Esophagus squamous epithelium (tissue), 5 donors: Measurements from ENCODE around the gene FBXO46. TPM values are rescaled to one million over a fixed set of nuclear protein-coding genes. Genes with fewer than 3 reads are reported as not detected.
A peak's percentile ranks its signal among the peaks of the same experiment; 100 is the strongest.

Source experiments
- DNase-seq: peaks from one replicate; lab custom pipeline; 2025; lab: John Stamatoyannopoulos, UW
- H3K27ac ChIP-seq, 4 donors: fragments of 200-600 bp; sonication (generic); one replicate each; pipeline ENCODE4 v1.5.1; 2016 to 2019; ENCODE audit warnings: mild to moderate bottlenecking in 1 of 4
- H3K27me3 ChIP-seq, 4 donors: fragments of 200-600 bp; sonication (generic); 1 replicate in 3 of 4; 2 replicates in 1 of 4; pipeline versions ENCODE4 v1.5.1 to v1.6.0; 2017 to 2021; ENCODE audit warnings: antibody characterized with exemption in 1 of 4
- H3K36me3 ChIP-seq, 3 donors: fragments of 200-600 bp; sonication (generic); one replicate each; pipeline ENCODE4 v1.5.1; 2016 to 2019
- H3K4me1 ChIP-seq, 3 donors: fragments of 200-600 bp; sonication (generic); one replicate each; pipeline ENCODE4 v1.5.1; 2017 to 2019
- H3K4me3 ChIP-seq, 4 donors: fragments of 200-600 bp; sonication (generic); 1 replicate in 3 of 4; 2 replicates in 1 of 4; pipeline ENCODE4 v1.5.1; 2016 to 2019; ENCODE audit warnings: mild to moderate bottlenecking in 2 of 4, moderate library complexity in 1 of 4
- H3K9me3 ChIP-seq, 3 donors: fragments of 200-600 bp; sonication (generic); one replicate each; pipeline ENCODE4 v1.5.1; 2016 to 2019
- CTCF ChIP-seq, 6 experiments: fragments of 450-650 bp in 4 of 6; fragments of 200-600 bp in 2 of 6; sonication (generic) in 2 of 6; IDR thresholded peaks; one replicate each; pipeline ENCODE4 v1.5.1; 2016 to 2019; ENCODE audit warnings: antibody characterized with exemption in 6 of 6, mild to moderate bottlenecking in 4 of 6, moderate library complexity in 4 of 6
- POLR2A ChIP-seq, 4 donors: fragments of 450-650 bp; IDR thresholded peaks; one replicate each; pipeline ENCODE4 v1.6.1; 2017; ENCODE audit warnings: antibody characterized with exemption in 4 of 4, mild to moderate bottlenecking in 4 of 4, moderate library complexity in 3 of 4
- WGBS, 2 donors: methylation state at CpG; one replicate each; pipeline ENCODE4 v1.1.5; 2018; 5-methylcytosine and 5-hydroxymethylcytosine counted together
- intact Hi-C: fragments of 100-400 bp; cut with DNase I; formaldehyde crosslinking; loops from one replicate; pipeline ENCODE4 v1.15.0; 2022
- total RNA-seq, 4 donors: library from RNA; depleted of rRNA; stranded (reverse); fragments of >200 nt; gene quantifications; one replicate each; pipeline ENCODE4 v1.1.0, GENCODE V29; 2016
- donor health status: DM: yes; HTN: yes; CAD: no.

The FBXO46 gene
- total RNA-seq, 4 donors from 2014 or later = 16.0 to 37.2 (median 25.9) TPM

- intact Hi-C loops = no loop called here
- DNase-seq = no peak
These were observed 40.7 kb upstream of the FBXO46 start for GRCh38 chr19:45771311-45771933.

GRCh38 chr19:45770192-45771101 is 39.8 kb upstream of the FBXO46 start:
- intact Hi-C loops = no loop called here
- 15 to 37% methylated on average over 2 to 9 of the region's 79 CpGs for WGBS, 2 donors
- Histone ChIP-seq H3K4me1 (peaks cover 25 to 48% (median 27%) of the 10 kb centered on the region in 3 donors), H3K27ac (peak overlapping the region; percentile 84 to 98 (median 96)), H3K27me3 (peaks cover 0 to 8% (median 0%) of the 10 kb centered on the region in 4 donors), H3K36me3 (peaks cover 0 to 35% (median 5%) of the 10 kb centered on the region in 3 donors), H3K4me3 (peak overlapping the region; percentile 73 to 79 (median 77)), H3K9me3 (no peaks in the 10 kb centered on the region)
- TF ChIP-seq CTCF (IDR thresholded peaks at IDR 0.05) (peak; percentile 93 to 98 (median 97)), POLR2A (IDR thresholded peaks at IDR 0.05) (peak in 2 of 4 donors; percentile 41 to 46)
- peak; percentile 79 for DNase-seq

More at GRCh38 chr19:45771311-45771933, 40.7 kb upstream of the FBXO46 start:
- Histone ChIP-seq H3K27me3 (peaks cover 0 to 7% (median 0%) of the 10 kb centered on the region in 4 donors), H3K4me3 (peak overlapping the region in 2 of 4 donors; percentile 76 to 79), H3K9me3 (no peaks in the 10 kb centered on the region), H3K27ac (peak overlapping the region; percentile 84 to 98 (median 96)), H3K4me1 (peaks cover 17 to 38% (median 17%) of the 10 kb centered on the region in 3 donors), H3K36me3 (peaks cover 0 to 31% (median 5%) of the 10 kb centered on the region in 3 donors)
- TF ChIP-seq POLR2A (IDR thresholded peaks at IDR 0.05) = no peak
- 68 to 70% methylated on average over 15 to 21 of the region's 46 CpGs for WGBS, 2 donors

GRCh38 chr19:45769821-45770191 is 39.1 kb upstream of the FBXO46 start:
- Histone ChIP-seq H3K27ac (peak overlapping the region; percentile 84 to 98 (median 96)), H3K27me3 (peaks cover 0 to 8% (median 0%) of the 10 kb centered on the region in 4 donors), H3K9me3 (no peaks in the 10 kb centered on the region), H3K4me3 (peak overlapping the region; percentile 73 to 79 (median 77)), H3K36me3 (peaks cover 0 to 38% (median 3%) of the 10 kb centered on the region in 3 donors), H3K4me1 (peaks cover 25 to 55% (median 31%) of the 10 kb centered on the region in 3 donors)
- WGBS, 2 donors = 0% methylated on average over 20 to 23 of the region's 28 CpGs
- DNase-seq = no peak
- intact Hi-C loops = loop anchor here (10.0 kb wide), 1 partner anchor 55 kb away; no protein-coding TSS in a partner anchor
- TF ChIP-seq POLR2A (IDR thresholded peaks at IDR 0.05) = no peak
- no peak for TF ChIP-seq CTCF (IDR thresholded peaks at IDR 0.05)

GRCh38 chr19:45768984-45769782 is 38.5 kb upstream of the FBXO46 start, which contains the start of gene SIX5:
Gene SIX5, minus strand, starts transcription at chr19:45769252. Its CDS starts 408 bp downstream, at chr19:45768844.
- 1 to 2% methylated on average over 7 to 27 of the region's 70 CpGs for WGBS, 2 donors
- Histone ChIP-seq H3K27ac (peak within 1 kb of the TSS; percentile 85 to 98 (median 96)), H3K4me3 (peak within 1 kb of the TSS; percentile 73 to 79 (median 77)), H3K36me3 (peaks cover 0 to 32% (median 0%) of the 10 kb centered on the region in 3 donors), H3K27me3 (peaks cover 0 to 8% (median 0%) of the 10 kb centered on the region in 4 donors), H3K9me3 (no peaks in the 10 kb centered on the region), H3K4me1 (peaks cover 25 to 61% (median 38%) of the 10 kb centered on the region in 3 donors)
- TF ChIP-seq POLR2A (IDR thresholded peaks at IDR 0.05) (peak in 3 of 4 donors; percentile 33 to 85 (median 84)), CTCF (IDR thresholded peaks at IDR 0.05) (peak in 1 of 6 experiments; percentile 39)
- intact Hi-C loops = loop anchor here (10.0 kb wide), 1 partner anchor 54 kb away; no protein-coding TSS in a partner anchor
- DNase-seq = peak; percentile 70
